NT2/D1 (cell line): ENCODE results near the gene SWSAP1.

Source experiments
- SUZ12 ChIP-seq: IDR thresholded peaks from 2 replicates; pipeline ENCODE4 v1.6.1; 2011; ENCODE audit not compliant: insufficient read length, insufficient read depth; ENCODE audit errors: extremely low read depth
- YY1 ChIP-seq: IDR thresholded peaks from 2 replicates; pipeline ENCODE4 v1.6.1; 2011; ENCODE audit not compliant: insufficient read length, insufficient read depth

GRCh38 chr19:11345122-11345803, 29.2 kb upstream of the SWSAP1 start:
- TF ChIP-seq SUZ12 (no peak), YY1 (no peak)
